Heart left ventricle (tissue), 16 donors: ENCODE measurements around the gene CYB561D1. TPM values are rescaled to one million over a fixed set of nuclear protein-coding genes. Genes with fewer than 3 reads are reported as not detected.
"Not testable (repeated sequence)": the region's sequence is repeated elsewhere in the genome, so short reads cannot be mapped to it uniquely, and the experiment has no call there.

Experiments
- ATAC-seq, 4 donors: fragments of 200-7000 bp; cut with Tn5 transposase; one replicate each; pipeline ENCODE4 v1.9.1; 2020 to 2022; ENCODE audit warnings: moderate library complexity in 4 of 4, mild to moderate bottlenecking in 3 of 4, moderate number of reproducible peaks in 1 of 4
- DNase-seq, 5 donors: peaks; one replicate each; pipeline ENCODE4 v3.0.0-alpha.2; 2020
- H3K27ac ChIP-seq, 12 donors: fragments of 200-600 bp; sonication (generic) in 4 of 12; one replicate each; pipeline versions ENCODE4 v1.5.0 to v1.8.0; 2016 to 2022; ENCODE audit warnings: mild to moderate bottlenecking in 2 of 12
- H3K27me3 ChIP-seq, 9 donors: fragments of 200-600 bp; sonication (generic) in 2 of 9; one replicate each; pipeline versions ENCODE4 v1.5.1 to v1.8.0; 2016 to 2022; ENCODE audit warnings: mild to moderate bottlenecking in 3 of 9
- H3K36me3 ChIP-seq, 9 donors: fragments of 200-600 bp; sonication (generic) in 2 of 9; one replicate each; pipeline versions ENCODE4 v1.5.0 to v1.8.0; 2018 to 2022; ENCODE audit warnings: mild to moderate bottlenecking in 2 of 9
- H3K4me1 ChIP-seq, 12 donors: fragments of 200-600 bp; sonication (generic) in 4 of 12; one replicate each; pipeline versions ENCODE4 v1.5.0 to v1.8.0; 2016 to 2022; ENCODE audit warnings: mild to moderate bottlenecking in 3 of 12
- H3K4me3 ChIP-seq, 12 donors: fragments of 200-600 bp; sonication (generic) in 4 of 12; one replicate each; pipeline versions ENCODE4 v1.5.0 to v1.8.0; 2017 to 2022; ENCODE audit warnings: mild to moderate bottlenecking in 9 of 12, moderate library complexity in 4 of 12
- H3K9me3 ChIP-seq, 12 donors: fragments of 200-600 bp; sonication (generic) in 4 of 12; one replicate each; pipeline versions ENCODE4 v1.5.0 to v1.8.0; 2016 to 2022; ENCODE audit warnings: mild to moderate bottlenecking in 1 of 12
- CTCF ChIP-seq, 12 donors: fragments of 200-600 bp; sonication (generic) in 4 of 12; IDR thresholded peaks; one replicate each; pipeline versions ENCODE4 v1.5.0 to v1.8.0; 2018 to 2022; ENCODE audit warnings: antibody characterized with exemption in 12 of 12, mild to moderate bottlenecking in 5 of 12
- POLR2A ChIP-seq, 2 donors: fragments of 450-650 bp; IDR thresholded peaks; one replicate each; pipeline ENCODE4 v1.6.1; 2017; ENCODE audit warnings: antibody characterized with exemption in 2 of 2, mild to moderate bottlenecking in 2 of 2, moderate library complexity in 2 of 2
- WGBS, 4 donors: extraction: QIAGEN DNeasy Blood & Tissue Kit in 2 of 4; methylation state at CpG; one replicate each; pipeline versions ENCODE4 v1.1.5 to v1.1.7; 2013 to 2018; 5-methylcytosine and 5-hydroxymethylcytosine counted together
- intact Hi-C, 10 donors: fragments of 100-400 bp; cut with DNase I; formaldehyde crosslinking; loops; one replicate each; pipeline versions ENCODE4 v1.11.1 to v1.14.2; 2022
- polyA plus RNA-seq, 2 donors: library from polyadenylated mRNA; stranded (reverse); fragments of 200-250 nt; gene quantifications; one replicate each; pipeline ENCODE4 v1.2.3, GENCODE V29; 2013
- total RNA-seq, 9 donors: library from RNA; depleted of rRNA in 2 of 9; stranded (reverse); fragments of >200 nt in 2 of 9; fragmentation: NEBNext Ultra II Directional in 3 of 9; extraction: Animal tissue kit (Norgen Biotek cat#: 25700) in 3 of 9; gene quantifications; one replicate each; pipeline versions ENCODE4 v1.1.0 to v1.2.4, GENCODE V29; 2016 to 2023
- donor health status: ischemic (EF 13 %, LVEDD 7.1; RV severe dilation, severe dysfunction).
- donor health status: healthy with polysubstance abuse.
- donor health status: DM: no; HTN: yes; CAD: no.
- donor health status: DM: no; HTN: no; CAD: no.
- donor health status: ischemic (EF 25% LVEDD 6.9; RV normal size, moderate dysfunction).
- donor health status: ischemic (EF 25% LVEDD 5.7; RV mildly dilated, moderate dysfunction).
- donor health status: healthy.
- donor health status: DM: yes; HTN: yes; CAD: no.
- donor health status: ischemic (EF 35%, LVEDD 5.7; RV mildly dilated, moderate dysfunction).
- donor health status: nonischemic (EF 11% LVEDD 7.7; RV severe dilation, severe dysfunction).
- donor health status: DM: yes; HTN: yes; CAD: no.
- donor health status: PGD.
- donor health status: ischemic (EF 29% LVEDD 5.4; RV normal size, mild dysfunction).
- donor health status: nonischemic (EF 23%, LVEDD 6.1; RV moderate dilation, normal function).

Gene CYB561D1
- total and polyA plus RNA-seq, 11 donors, result 2.1 to 8.4 (median 5.1) TPM

- no peaks in the 10 kb centered on the region for H3K9me3 ChIP-seq
- H3K27ac ChIP-seq, result peak overlapping the region in 1 of 12 donors; percentile 14
- intact Hi-C loops, result loop anchor here in 1 of 10 donors (1.0 to 5.0 kb wide), 2 partner anchors 30 to 45 kb away; partner anchors contain the start of gene PSMA5
- ATAC-seq (peak in 1 of 4 donors; percentile 23), DNase-seq (no peak)
- no peak for TF ChIP-seq POLR2A (IDR thresholded peaks at IDR 0.05)
- TF ChIP-seq CTCF (IDR thresholded peaks at IDR 0.05), result no peak
- peaks cover 0 to 28% (median 5%) of the 10 kb centered on the region in 12 donors for H3K4me1 ChIP-seq
- no peak overlapping the region for H3K4me3 ChIP-seq
- H3K36me3 ChIP-seq, result peaks cover 0 to 18% (median 0%) of the 10 kb centered on the region in 9 donors
- 34 to 57% (median 46%) methylated on average over 3 of the region's 3 CpGs for WGBS, 4 donors
- H3K27me3 ChIP-seq, result peaks cover 0 to 39% (median 0%) of the 10 kb centered on the region in 9 donors
Observed at GRCh38 chr1:109472779-109473178, 21.1 kb upstream of the CYB561D1 start.

GRCh38 chr1:109473284-109474057 is 20.4 kb upstream of the CYB561D1 start:
- H3K4me1 ChIP-seq, result peaks cover 0 to 21% (median 5%) of the 10 kb centered on the region in 12 donors
- H3K36me3 ChIP-seq, result peaks cover 0 to 22% (median 0%) of the 10 kb centered on the region in 9 donors
- ATAC-seq (peak; percentile 31 to 60 (median 48)), DNase-seq (peak in 1 of 5 donors; percentile 15)
- H3K9me3 ChIP-seq, H3K4me3 ChIP-seq: not testable (repeated sequence)
- intact Hi-C loops, result loop anchor here in 1 of 10 donors (5.0 kb wide), 1 partner anchor 46 kb away; the partner anchor contains the start of gene PSMA5
- peak overlapping the region in 1 of 12 donors; percentile 14 for H3K27ac ChIP-seq
- H3K27me3 ChIP-seq, result peaks cover 0 to 32% (median 0%) of the 10 kb centered on the region in 9 donors
- WGBS, 4 donors, result 78 to 91% (median 83%) methylated on average over 11 to 12 of the region's 12 CpGs

- no peak for TF ChIP-seq POLR2A (IDR thresholded peaks at IDR 0.05)
- no peak for TF ChIP-seq CTCF (IDR thresholded peaks at IDR 0.05)
- peak; percentile 55 to 70 (median 65) for ATAC-seq
Observed at GRCh38 chr1:109474697-109475096, 19.2 kb upstream of the CYB561D1 start.

GRCh38 chr1:109475261-109475660 is 18.6 kb upstream of the CYB561D1 start:
- DNase-seq (peak in 1 of 5 donors; percentile 8), ATAC-seq (no peak)
- H3K27ac ChIP-seq, result no peak overlapping the region
- 79 to 85% (median 82%) methylated on average over 9 of the region's 9 CpGs for WGBS, 4 donors
- H3K4me1 ChIP-seq, result peaks cover 0 to 21% (median 5%) of the 10 kb centered on the region in 12 donors
- TF ChIP-seq POLR2A (IDR thresholded peaks at IDR 0.05) (no peak), CTCF (IDR thresholded peaks at IDR 0.05) (no peak)
- H3K36me3 ChIP-seq, result peaks cover 0 to 27% (median 9%) of the 10 kb centered on the region in 9 donors
- intact Hi-C loops, result no loop called here
- peaks cover 0 to 17% (median 0%) of the 10 kb centered on the region in 9 donors for H3K27me3 ChIP-seq
- H3K9me3 ChIP-seq, result no peaks in the 10 kb centered on the region
- H3K4me3 ChIP-seq, result no peak overlapping the region

More at GRCh38 chr1:109474697-109475096, 19.2 kb upstream of the CYB561D1 start:
- H3K27me3 ChIP-seq, result peaks cover 0 to 23% (median 0%) of the 10 kb centered on the region in 9 donors
- H3K36me3 ChIP-seq, result peaks cover 0 to 27% (median 6%) of the 10 kb centered on the region in 9 donors
- H3K9me3 ChIP-seq, result no peaks in the 10 kb centered on the region
- H3K4me3 ChIP-seq, result no peak overlapping the region
- H3K27ac ChIP-seq, result no peak overlapping the region
- peaks cover 0 to 21% (median 5%) of the 10 kb centered on the region in 12 donors for H3K4me1 ChIP-seq
- WGBS, 4 donors, result 26 to 40% (median 31%) methylated on average over 1 of the region's 1 CpG
- intact Hi-C loops, result loop anchor here in 1 of 10 donors (5.0 kb wide), 1 partner anchor 47 kb away; the partner anchor contains the start of gene PSMA5
- DNase-seq, result peak in 1 of 5 donors; percentile 21
